Liver (tissue), 3 donors: ENCODE measurements around the gene ARAP3.

Experiments used
- CTCF ChIP-seq: fragments of 150-350 bp; IDR thresholded peaks from 2 replicates; pipeline ENCODE4 v1.5.1; 2017; ENCODE audit warnings: improper control_type of control experiment, low read depth, low read length; ENCODE audit not compliant: missing input control
- FOXA1 ChIP-seq: IDR thresholded peaks from 2 replicates; pipeline ENCODE4 v1.6.1; 2016; ENCODE audit warnings: antibody characterized with exemption
- RAD21 ChIP-seq, 2 donors: IDR thresholded peaks; 2 replicates each; pipeline ENCODE4 v1.6.1; 2016; ENCODE audit warnings: antibody characterized with exemption in 2 of 2, mild to moderate bottlenecking in 2 of 2
- REST ChIP-seq: IDR thresholded peaks from 2 replicates; pipeline ENCODE4 v1.6.1; 2016; ENCODE audit warnings: antibody characterized with exemption, mild to moderate bottlenecking
- donor health status: healthy.
- donor health status: healthy.

GRCh38 chr5:141634720-141635119, 47.3 kb downstream of the ARAP3 start:
- TF ChIP-seq CTCF (no peak), REST (no peak), RAD21 (IDR thresholded peaks at IDR 0.05) (no peak), FOXA1 (no peak)
